NCI-H510A (cell line): ENCODE results near the gene PPP1R3D.
"Not testable (repeated sequence)": the region's sequence is repeated elsewhere in the genome, so short reads cannot be mapped to it uniquely, and the experiment has no call there.

Experiments
- DNase-seq: peaks from one replicate; lab custom pipeline; 2025; lab: John Stamatoyannopoulos, UW

Gene PPP1R3D

DNA sequence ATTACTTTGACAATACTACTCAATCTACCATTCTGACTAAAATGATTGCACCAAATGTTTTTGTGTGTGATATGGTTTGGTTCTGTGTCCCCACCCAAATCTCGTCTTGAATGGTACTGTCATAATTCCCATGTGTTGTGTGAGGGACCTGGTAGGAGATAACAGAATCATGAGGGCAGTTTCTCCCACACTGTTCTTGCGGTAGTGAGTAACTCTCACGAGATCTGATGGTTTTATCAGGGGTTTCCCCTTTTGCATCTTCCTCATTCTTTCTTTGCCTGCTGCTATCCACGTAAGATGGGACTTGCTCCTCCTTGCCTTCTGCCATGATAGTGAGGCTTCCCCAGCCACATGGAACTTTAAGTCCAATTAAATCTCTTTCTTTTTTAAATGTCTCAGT, 27.5 kb downstream of the PPP1R3D start:
- DNase-seq, result no peak

- no peak for DNase-seq
Observed at GRCh38 chr20:59911041-59911440, 29.1 kb downstream of the PPP1R3D start.

DNA sequence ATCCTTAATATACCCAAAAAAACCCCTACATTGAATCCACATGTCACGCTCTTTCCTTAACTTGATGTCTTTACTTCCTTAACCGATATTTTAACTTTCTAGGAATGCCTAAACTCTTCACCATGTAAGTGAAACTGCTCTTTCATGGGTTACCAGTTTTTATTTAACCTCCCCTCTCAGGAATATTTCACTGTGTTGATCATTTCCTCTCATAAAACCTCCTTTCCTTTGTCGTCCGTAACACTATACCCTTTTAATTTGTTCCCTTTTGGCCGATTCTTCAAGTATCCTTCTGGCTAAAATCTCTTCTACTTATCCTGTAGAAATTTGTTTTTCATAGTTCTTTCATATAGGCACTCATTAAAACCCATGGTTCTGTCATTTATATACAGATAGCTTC, 31.2 kb downstream of the PPP1R3D start:
- DNase-seq, result no peak

DNA sequence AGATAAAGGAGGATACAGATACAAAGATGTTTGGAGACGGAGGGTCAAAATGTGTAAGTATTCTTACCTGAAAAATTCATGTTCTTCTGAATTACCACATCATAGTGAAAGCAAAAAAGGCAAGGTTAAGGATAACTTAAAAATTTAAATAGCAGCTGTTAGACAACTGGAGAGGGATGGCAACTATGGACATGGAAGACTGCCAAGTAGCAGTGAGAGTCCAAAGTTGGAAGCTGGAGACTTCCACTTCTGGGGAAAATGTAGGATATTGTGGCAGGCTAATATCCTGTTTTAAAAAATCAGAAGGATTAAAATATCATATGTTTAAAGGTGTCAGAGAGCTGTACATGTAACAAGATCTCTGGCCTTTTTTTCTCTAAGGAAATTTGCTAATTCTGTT, 36.5 kb downstream of the PPP1R3D start:
- DNase-seq, result no peak

DNA sequence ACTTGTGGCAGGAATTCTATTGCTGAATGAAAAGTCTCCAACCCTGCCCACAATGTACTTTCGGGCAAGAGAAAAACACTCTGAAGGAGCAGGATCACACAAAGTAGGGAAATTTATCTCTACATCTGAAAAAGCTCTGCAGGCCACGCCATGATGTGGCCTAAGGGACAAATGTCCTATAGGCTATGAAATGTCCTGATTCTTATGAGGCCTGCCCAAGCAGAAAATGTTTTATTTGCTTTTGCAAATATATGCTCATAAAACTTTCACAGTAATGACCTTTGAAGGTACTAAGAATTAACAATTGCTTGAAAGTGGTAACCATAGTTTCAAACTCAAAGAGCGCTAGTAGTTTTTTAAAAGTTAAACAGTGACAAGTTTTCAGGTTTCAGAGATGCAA, 37.6 kb downstream of the PPP1R3D start:
- DNase-seq, result no peak

GRCh38 chr20:59895908-59896307, 44.2 kb downstream of the PPP1R3D start:
- no peak for DNase-seq

DNA sequence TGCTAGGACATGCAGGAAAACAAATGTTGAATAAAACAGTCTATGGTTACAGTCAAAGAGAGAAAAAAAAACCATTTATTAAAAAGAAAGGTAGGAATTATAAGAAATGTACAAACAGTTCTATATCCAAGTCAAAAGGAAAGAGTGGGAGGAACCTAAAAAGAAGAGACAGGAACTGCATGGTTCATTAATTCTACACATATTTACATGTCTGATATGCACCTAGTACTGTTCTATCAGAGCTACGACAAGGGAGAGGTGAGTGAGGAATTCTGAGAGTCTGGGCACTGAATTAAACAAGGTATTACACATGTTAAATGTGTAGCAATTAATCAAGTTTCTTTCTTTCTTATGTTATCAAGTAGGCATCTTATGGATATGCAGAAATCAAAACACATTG, 48.5 kb downstream of the PPP1R3D start:
- no peak for DNase-seq

DNA sequence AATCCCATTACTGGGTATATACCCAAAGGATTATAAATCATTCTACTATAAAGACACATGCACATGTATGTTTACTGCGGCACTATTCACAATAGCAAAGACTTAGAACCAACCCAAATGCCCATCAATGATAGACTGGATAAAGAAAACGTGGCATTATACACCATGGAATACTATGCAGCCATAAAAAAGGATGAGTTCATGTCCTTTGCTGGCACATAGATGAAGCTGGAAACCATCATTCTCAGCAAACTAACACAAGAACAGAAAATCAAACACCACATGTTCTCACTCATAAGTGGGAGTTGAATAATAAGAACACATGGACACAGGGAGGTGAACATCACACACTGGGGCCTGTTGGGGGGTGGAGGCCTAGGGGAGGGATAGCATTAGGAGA, 50.1 kb downstream of the PPP1R3D start:
- DNase-seq, result not testable (repeated sequence)

DNA sequence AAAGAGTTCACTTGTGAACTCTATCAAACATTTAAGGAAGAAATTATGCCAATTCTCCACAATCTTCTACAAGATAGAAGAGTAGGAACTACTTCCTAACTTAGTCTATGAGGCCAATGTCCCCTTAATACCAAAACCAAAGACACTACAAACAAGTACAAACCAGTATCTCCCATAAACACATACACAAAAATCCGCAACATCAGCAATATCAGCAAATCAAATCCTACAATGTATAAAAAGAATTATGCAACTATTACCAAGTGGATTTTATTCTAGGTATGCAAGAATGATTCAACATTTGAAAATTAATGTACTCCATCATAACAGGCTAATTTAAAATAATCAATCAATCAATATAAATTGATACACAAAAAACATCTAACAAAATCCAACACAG, 52.1 kb downstream of the PPP1R3D start:
- DNase-seq, result no peak
